HL-60 (cell line): ENCODE results near the gene NAALADL2.

Experiments used
- CTCF ChIP-seq: IDR thresholded peaks from one replicate; pipeline ENCODE4 v1.5.1; 2011; ENCODE audit warnings: low read length, control low read depth, inconsistent platforms; ENCODE audit not compliant: insufficient read depth
- POLR2AphosphoS5 ChIP-seq: IDR thresholded peaks from 2 replicates; pipeline ENCODE4 v1.6.1; 2012; ENCODE audit warnings: low read depth

GRCh38 chr3:174844746-174845145 lies 14.4 kb upstream of the NAALADL2 start:
- TF ChIP-seq CTCF (no peak), POLR2AphosphoS5 (no peak)
